IMR-90 (cell line): Measurements from ENCODE around the gene ZC3H4. TPM values are rescaled to one million over a fixed set of nuclear protein-coding genes. Genes with fewer than 3 reads are reported as not detected.

ENCODE experiments used
- ATAC-seq: fragments of 200-7000 bp; cut with Tn5 transposase; 2 replicates; pipeline ENCODE4 v1.9.1; 2020; ENCODE audit warnings: low read depth, mild to moderate bottlenecking, moderate library complexity
- BruUV-seq: library from RNA; stranded (reverse); fragments of 400-500 nt; replicated peaks from 2 replicates; lab custom pipeline; 2021; lab: Mats Ljungman, UMichigan
- CTCF ChIA-PET: fragments of 300-600 bp; formaldehyde crosslinking; extraction: SDS; loops from one replicate; lab custom pipeline; 2021; ENCODE audit warnings: antibody characterized with exemption; lab: Yijun Ruan, JAX
- POLR2A ChIA-PET: fragments of 300-600 bp; sonication (Branson Sonifier 250); formaldehyde crosslinking; loops from one replicate; lab custom pipeline; 2022; ENCODE audit warnings: antibody characterized with exemption; ENCODE audit not compliant: unreplicated experiment; lab: Charles Lee
- DNase-seq: peaks from one replicate; pipeline ENCODE4 v3.0.0; 2013
- H2AFZ ChIP-seq: replicated peaks from 2 replicates; pipeline ENCODE3; 2013; ENCODE audit warnings: low read length, mild to moderate bottlenecking; ENCODE audit not compliant: poor library complexity
- H2AK5ac ChIP-seq: 2 replicates; pipeline ENCODE4 v1.6.1; 2013; ENCODE audit warnings: low read depth, low read length, inconsistent platforms
- H2AK9ac ChIP-seq: replicated peaks from 2 replicates; pipeline ENCODE3; 2013; ENCODE audit warnings: mild to moderate bottlenecking, low read depth, low read length, moderate library complexity; ENCODE audit not compliant: poor library complexity
- H2BK120ac ChIP-seq: 2 replicates; pipeline ENCODE4 v1.6.1; 2013; ENCODE audit warnings: low read depth, low read length, inconsistent platforms
- H2BK15ac ChIP-seq: 3 replicates; pipeline ENCODE4 v1.6.1; 2013; ENCODE audit warnings: low read depth, low read length, inconsistent platforms
- H2BK20ac ChIP-seq: 2 replicates; pipeline ENCODE4 v1.6.1; 2013; ENCODE audit warnings: low read depth, mild to moderate bottlenecking, inconsistent platforms, low read length, moderate library complexity
- H2BK5ac ChIP-seq: 2 replicates; pipeline ENCODE4 v1.6.1; 2013; ENCODE audit warnings: mild to moderate bottlenecking, low read depth, low read length, inconsistent platforms; ENCODE audit not compliant: poor library complexity, severe bottlenecking
- H3K14ac ChIP-seq: replicated peaks from 2 replicates; pipeline ENCODE4 v1.6.1; 2013; ENCODE audit warnings: low read depth, low read length, inconsistent platforms
- H3K18ac ChIP-seq: 2 replicates; pipeline ENCODE4 v1.6.1; 2013; ENCODE audit warnings: low read depth, low read length, control low read depth
- H3K23ac ChIP-seq: 2 replicates; pipeline ENCODE4 v1.6.1; 2013; ENCODE audit warnings: low read depth, low read length, inconsistent platforms
- H3K27ac ChIP-seq: 2 replicates; pipeline ENCODE4 v1.5.1; 2013; ENCODE audit warnings: mild to moderate bottlenecking, control low read depth, low read length; ENCODE audit not compliant: insufficient read depth
- H3K27me3 ChIP-seq: 2 replicates; pipeline ENCODE4 v1.6.1; 2013; ENCODE audit warnings: low read length; ENCODE audit not compliant: control insufficient read depth, insufficient read depth
- H3K36me3 ChIP-seq: 2 replicates; pipeline ENCODE4 v1.6.1; 2013; ENCODE audit warnings: low read length, mixed read lengths; ENCODE audit not compliant: control insufficient read depth, insufficient read depth
- H3K4ac ChIP-seq: 2 replicates; pipeline ENCODE4 v1.6.1; 2013; ENCODE audit warnings: low read depth, low read length, inconsistent platforms
- H3K4me1 ChIP-seq: 2 replicates; pipeline ENCODE4 v1.6.1; 2013; ENCODE audit warnings: low read length, mixed read lengths; ENCODE audit not compliant: control insufficient read depth, insufficient read depth
- H3K4me2 ChIP-seq: 2 replicates; pipeline ENCODE4 v1.6.1; 2013; ENCODE audit warnings: low read depth, mild to moderate bottlenecking, control low read depth, low read length, moderate library complexity
- H3K4me3 ChIP-seq: 2 replicates; pipeline ENCODE4 v1.5.1; 2013; ENCODE audit warnings: low read depth, mild to moderate bottlenecking, control low read depth, low read length, moderate library complexity; ENCODE audit not compliant: insufficient read depth
- H3K56ac ChIP-seq: 2 replicates; pipeline ENCODE4 v1.6.1; 2013; ENCODE audit warnings: low read length, inconsistent platforms; ENCODE audit not compliant: insufficient read depth; ENCODE audit errors: extremely low read depth
- H3K79me1 ChIP-seq, 2 experiments: 2 replicates each; pipeline ENCODE4 v1.6.1; 2013; ENCODE audit warnings: low read length in 2 of 2, inconsistent platforms in 1 of 2, low read depth in 1 of 2
- H3K9ac ChIP-seq: 2 replicates; pipeline ENCODE4 v1.6.1; 2013; ENCODE audit warnings: low read depth, low read length, control low read depth
- H3K9me1 ChIP-seq: 2 replicates; pipeline ENCODE4 v1.6.1; 2013; ENCODE audit warnings: low read length, inconsistent platforms; ENCODE audit not compliant: insufficient read depth
- H3K9me3 ChIP-seq: 2 replicates; pipeline ENCODE4 v1.6.1; 2013; ENCODE audit warnings: low read length; ENCODE audit not compliant: control insufficient read depth, insufficient read depth
- H4K20me1 ChIP-seq: 2 replicates; pipeline ENCODE4 v1.6.1; 2013; ENCODE audit warnings: low read length, inconsistent platforms; ENCODE audit not compliant: insufficient read depth
- H4K5ac ChIP-seq: 2 replicates; pipeline ENCODE4 v1.6.1; 2013; ENCODE audit warnings: mild to moderate bottlenecking, low read depth, low read length, control low read depth
- H4K8ac ChIP-seq, 2 experiments: 2 replicates each; pipeline ENCODE4 v1.6.1; 2013; ENCODE audit warnings: low read depth in 2 of 2, low read length in 2 of 2, control low read depth in 1 of 2, inconsistent platforms in 1 of 2
- H4K91ac ChIP-seq: 2 replicates; pipeline ENCODE4 v1.6.1; 2013; ENCODE audit warnings: low read depth, low read length, inconsistent platforms; ENCODE audit not compliant: insufficient read depth
- BHLHE40 ChIP-seq: fragments of 150-350 bp; IDR thresholded peaks from 2 replicates; pipeline ENCODE4 v1.6.1; 2016; ENCODE audit warnings: mild to moderate bottlenecking, low read depth, low read length
- MXI1 ChIP-seq: IDR thresholded peaks from 2 replicates; pipeline ENCODE4 v1.6.1; 2012; ENCODE audit warnings: low read depth, mild to moderate bottlenecking, low read length, moderate library complexity, borderline replicate concordance
- NFE2L2 ChIP-seq: fragments of 150-350 bp; IDR thresholded peaks from 2 replicates; pipeline ENCODE4 v1.6.1; 2016; ENCODE audit warnings: low read depth, mild to moderate bottlenecking, low read length
- WGBS, 2 experiments: methylation state at CpG; one replicate each; pipeline versions ENCODE4 v1.1.5 to v1.1.7; 2013; ENCODE audit warnings: missing lambda C conversion rate in 2 of 2; ENCODE audit not compliant: insufficient read length in 1 of 2; ENCODE audit errors: extremely low coverage in 2 of 2; 5-methylcytosine and 5-hydroxymethylcytosine counted together
- dilution Hi-C: fragments of 300-500 bp; cut with HindIII; formaldehyde crosslinking; loops from one replicate; pipeline ENCODE4 v1.14.3; 2018; ENCODE audit warnings: low sequenced_read_pairs; ENCODE audit not compliant: unreplicated experiment
- in situ Hi-C: fragments of 300-500 bp; cut with MboI; formaldehyde crosslinking; loops from 3 replicates; pipeline ENCODE4 v1.14.3; 2019; ENCODE audit warnings: low sequenced_read_pairs, inconsistent platforms, mixed read lengths
- intact Hi-C: fragments of 100-400 bp; cut with micrococcal nuclease; formaldehyde crosslinking; loops from 2 replicates; pipeline ENCODE4 v1.10.0; 2022
- polyA plus RNA-seq, 3 experiments: library from polyadenylated mRNA; depleted of rRNA; stranded (reverse); fragments of >200 nt; gene quantifications; 2 replicates each; pipeline ENCODE4 v1.2.3, GENCODE V29; 2012; ENCODE audit warnings: low replicate concordance in 1 of 3
- total RNA-seq: library from RNA; depleted of rRNA; stranded (reverse); fragments of >200 nt; gene quantifications from 2 replicates; pipeline ENCODE4 v1.2.3, GENCODE V29; 2012
- TF ChIP-seq, protein P1 (sequence below): fragments of 150-350 bp; IDR thresholded peaks from 2 replicates; pipeline ENCODE4 v1.6.1; 2017; ENCODE audit warnings: mild to moderate bottlenecking, antibody characterized with exemption, low read length, low read depth

ZC3H4 gene
- total and polyA plus RNA-seq, 2 of the 4 experiments (the other 2 are of a cell fraction) = 3.9 to 8.9 TPM

DNA sequence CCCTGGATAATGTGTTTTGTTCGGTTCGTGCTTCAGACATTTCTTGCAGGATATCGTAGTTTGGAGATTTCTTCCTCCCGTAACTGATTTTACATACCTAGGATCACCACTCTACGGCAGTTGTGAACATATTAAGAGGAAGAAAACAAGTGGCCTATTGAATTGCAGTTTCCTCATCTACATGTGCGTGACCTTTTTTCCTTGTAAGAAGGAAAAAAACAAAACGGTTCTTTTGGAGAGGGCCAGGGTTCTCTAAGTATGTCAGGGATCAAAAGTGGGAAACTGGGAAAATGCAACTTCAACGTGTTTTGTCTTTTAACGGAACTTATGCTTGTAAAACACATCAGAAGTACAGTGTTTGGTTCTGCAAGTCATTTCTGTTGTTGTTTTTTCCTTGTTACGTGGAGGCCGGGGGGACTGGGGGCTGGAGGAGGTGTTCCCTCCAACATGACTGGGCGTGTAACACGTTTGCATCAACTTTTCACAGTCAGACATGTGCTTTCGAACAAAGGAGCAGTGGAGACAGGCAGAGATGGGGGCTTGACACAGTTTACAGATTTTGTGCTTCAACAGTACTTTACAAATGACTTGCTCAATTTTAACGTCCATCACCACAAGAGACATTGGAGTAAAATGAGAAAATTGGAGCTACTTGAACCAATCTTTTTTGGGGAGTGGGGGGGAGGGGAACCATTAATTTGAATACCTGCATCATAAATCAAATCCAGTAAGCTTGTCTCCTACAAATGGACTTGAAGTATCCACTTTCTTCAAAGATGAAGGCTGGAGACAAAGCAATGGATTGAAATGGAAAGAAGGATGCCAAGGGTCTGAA is 3.8 kb downstream of the ZC3H4 start:
- in situ Hi-C loops (no loop called here), dilution Hi-C loops (no loop called here), intact Hi-C loops (loop anchor here (5.0 kb wide), 2 partner anchors 32 to 72 kb away; no protein-coding TSS in a partner anchor)
- H4K91ac ChIP-seq = peak overlapping the region; percentile 26; the same call in 1 of the 2 replicates
- peaks cover 14% of the 10 kb centered on the region for H3K9me1 ChIP-seq
- peak overlapping the region; percentile 69; the same call in 1 of the 2 replicates for H2AK5ac ChIP-seq
- H3K36me3 ChIP-seq = peaks cover 2% of the 10 kb centered on the region
- no peaks in the 10 kb centered on the region for H3K27me3 ChIP-seq
- no peaks in the 10 kb centered on the region for H3K9me3 ChIP-seq
- no peak overlapping the region for H2AFZ ChIP-seq
- no peak overlapping the region for H2BK20ac ChIP-seq
- peak overlapping the region; percentile 71 for H3K27ac ChIP-seq
- peak overlapping the region; percentile 100 for H3K9ac ChIP-seq
- POLR2A ChIA-PET = no interaction called here
- H2AK9ac ChIP-seq = peak overlapping the region; percentile 2
- peak overlapping the region; percentile 88 to 96; a peak in 3 of 4 replicates for H4K8ac ChIP-seq
- 0% methylated on average over 1 of the region's 15 CpGs; no CpG with 5 or more reads in 1 of the 2 experiments for WGBS, 2 experiments
- DNase-seq = peak; percentile 49
- H4K20me1 ChIP-seq = peaks cover 29% of the 10 kb centered on the region
- peak overlapping the region; percentile 98 for H2BK5ac ChIP-seq
- peaks cover 25 to 73% of the 10 kb centered on the region in 2 experiments for H3K79me1 ChIP-seq
- no peak overlapping the region for H2BK120ac ChIP-seq
- peak overlapping the region; percentile 97 for H3K4ac ChIP-seq
- peak overlapping the region; percentile 100 for H3K14ac ChIP-seq
- H3K4me2 ChIP-seq = peak overlapping the region; percentile 97
- CTCF ChIA-PET = no interaction called here
- peaks cover 25% of the 10 kb centered on the region for H3K4me1 ChIP-seq
- 0 out of 3 replicates have a peak overlapping the region, but pooled peaks have one; percentile 7 for H2BK15ac ChIP-seq
- ATAC-seq = no peak
- no TSS peak for BruUV-seq
- H3K18ac ChIP-seq = peak overlapping the region; percentile 12; the same call in 1 of the 2 replicates
- peak overlapping the region; percentile 9; the same call in 1 of the 2 replicates for H4K5ac ChIP-seq
- H3K4me3 ChIP-seq = peak overlapping the region; percentile 77
- peak; percentile 43; the same call in 1 of the 2 replicates for TF ChIP-seq NFE2L2
- peak; percentile 48; the same call in 1 of the 2 replicates for TF ChIP-seq MXI1
- TF ChIP-seq, protein P1, sequence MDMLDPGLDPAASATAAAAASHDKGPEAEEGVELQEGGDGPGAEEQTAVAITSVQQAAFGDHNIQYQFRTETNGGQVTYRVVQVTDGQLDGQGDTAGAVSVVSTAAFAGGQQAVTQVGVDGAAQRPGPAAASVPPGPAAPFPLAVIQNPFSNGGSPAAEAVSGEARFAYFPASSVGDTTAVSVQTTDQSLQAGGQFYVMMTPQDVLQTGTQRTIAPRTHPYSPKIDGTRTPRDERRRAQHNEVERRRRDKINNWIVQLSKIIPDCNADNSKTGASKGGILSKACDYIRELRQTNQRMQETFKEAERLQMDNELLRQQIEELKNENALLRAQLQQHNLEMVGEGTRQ = no peak
- no peak for TF ChIP-seq BHLHE40
- H3K56ac ChIP-seq = peak overlapping the region; percentile 99
- H3K23ac ChIP-seq = peak overlapping the region; percentile 99
